ENCODE measurements around the gene DCHS1. TPM values are rescaled to one million over a fixed set of nuclear protein-coding genes. Genes with fewer than 3 reads are reported as not detected.

Gene DCHS1
- total RNA-seq, 3 donors from 2014 or later: 7.2 to 18.0 (median 13.8) TPM

DNA sequence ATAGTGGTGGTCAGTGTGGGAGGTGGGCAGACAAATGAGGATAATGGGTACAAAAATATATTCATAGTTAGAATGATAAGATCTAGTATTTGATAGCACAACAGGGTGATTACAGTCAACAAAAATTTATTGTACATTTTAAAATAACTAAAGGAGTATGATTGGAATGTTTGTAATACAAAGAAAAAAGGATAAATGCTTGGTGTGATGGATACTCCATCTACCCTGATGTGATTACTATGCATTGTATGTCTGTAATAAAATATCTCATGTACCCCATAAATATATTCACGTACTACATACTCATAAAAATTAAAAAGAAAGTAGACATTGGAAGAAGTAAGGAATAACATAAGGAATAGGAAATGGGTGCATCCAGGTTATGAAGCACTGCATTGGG lies 67.6 kb downstream of the DCHS1 start:
- intact Hi-C loops (cut with DNase I; ENCODE audit: low total_unique reads): no loop called here
- Histone ChIP-seq H3K27ac (no peak overlapping the region), H3K27me3 (no peaks in the 10 kb centered on the region), H3K4me1 (no peaks in the 10 kb centered on the region), H3K9me3 (peaks cover 6 to 8% of the 10 kb centered on the region in 2 donors), H3K36me3 (no peaks in the 10 kb centered on the region), H3K4me3 (no peak overlapping the region)
- DNase-seq (ENCODE audit: low spot score in 2 of 2): no peak
- TF ChIP-seq POLR2AphosphoS5 (IDR thresholded peaks at IDR 0.05) (no peak), POLR2A (IDR thresholded peaks at IDR 0.05) (no peak)
- TF ChIP-seq, protein P1, sequence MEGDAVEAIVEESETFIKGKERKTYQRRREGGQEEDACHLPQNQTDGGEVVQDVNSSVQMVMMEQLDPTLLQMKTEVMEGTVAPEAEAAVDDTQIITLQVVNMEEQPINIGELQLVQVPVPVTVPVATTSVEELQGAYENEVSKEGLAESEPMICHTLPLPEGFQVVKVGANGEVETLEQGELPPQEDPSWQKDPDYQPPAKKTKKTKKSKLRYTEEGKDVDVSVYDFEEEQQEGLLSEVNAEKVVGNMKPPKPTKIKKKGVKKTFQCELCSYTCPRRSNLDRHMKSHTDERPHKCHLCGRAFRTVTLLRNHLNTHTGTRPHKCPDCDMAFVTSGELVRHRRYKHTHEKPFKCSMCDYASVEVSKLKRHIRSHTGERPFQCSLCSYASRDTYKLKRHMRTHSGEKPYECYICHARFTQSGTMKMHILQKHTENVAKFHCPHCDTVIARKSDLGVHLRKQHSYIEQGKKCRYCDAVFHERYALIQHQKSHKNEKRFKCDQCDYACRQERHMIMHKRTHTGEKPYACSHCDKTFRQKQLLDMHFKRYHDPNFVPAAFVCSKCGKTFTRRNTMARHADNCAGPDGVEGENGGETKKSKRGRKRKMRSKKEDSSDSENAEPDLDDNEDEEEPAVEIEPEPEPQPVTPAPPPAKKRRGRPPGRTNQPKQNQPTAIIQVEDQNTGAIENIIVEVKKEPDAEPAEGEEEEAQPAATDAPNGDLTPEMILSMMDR (IDR thresholded peaks at IDR 0.05): no peak

DNA sequence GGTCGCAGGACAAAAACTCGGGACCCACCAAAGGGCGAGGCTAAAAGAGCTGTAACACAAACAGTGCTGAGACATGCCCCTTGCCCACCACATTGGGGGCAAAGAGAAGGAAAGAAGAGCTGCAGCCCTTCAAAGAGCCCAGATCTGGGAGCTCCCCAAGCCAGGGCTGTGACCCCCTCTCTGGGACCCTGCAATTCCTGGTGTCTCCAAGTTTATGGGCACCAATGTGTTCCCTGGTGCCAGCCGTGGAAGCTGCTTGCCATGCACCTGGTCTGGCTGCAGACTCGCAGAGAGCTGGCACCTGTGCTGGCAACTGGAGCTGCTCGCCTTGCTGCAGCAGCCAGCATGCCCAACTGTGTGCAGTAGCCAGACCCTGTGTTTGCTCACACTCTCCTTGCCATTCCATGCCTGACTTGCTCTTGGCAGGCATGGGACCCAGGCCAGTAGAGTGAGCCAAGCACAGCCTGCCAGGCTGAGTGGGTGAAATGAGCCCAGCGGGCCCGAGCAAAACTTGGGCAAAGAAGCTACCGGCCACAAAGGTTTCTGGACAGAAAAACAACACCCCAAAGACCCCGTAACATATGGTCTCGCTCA lies 68.2 kb downstream of the DCHS1 start:
- DNase-seq (ENCODE audit: low spot score in 2 of 2): no peak
- Histone ChIP-seq H3K4me3 (no peak overlapping the region), H3K9me3 (peaks cover 6 to 8% of the 10 kb centered on the region in 2 donors), H3K27ac (no peak overlapping the region), H3K27me3 (no peaks in the 10 kb centered on the region), H3K36me3 (no peaks in the 10 kb centered on the region), H3K4me1 (no peaks in the 10 kb centered on the region)
- TF ChIP-seq POLR2A (IDR thresholded peaks at IDR 0.05): no peak
- no peak for TF ChIP-seq POLR2AphosphoS5 (IDR thresholded peaks at IDR 0.05)
- TF ChIP-seq, protein P1 (IDR thresholded peaks at IDR 0.05): no peak
- intact Hi-C loops (cut with DNase I; ENCODE audit: low total_unique reads): no loop called here

DNA sequence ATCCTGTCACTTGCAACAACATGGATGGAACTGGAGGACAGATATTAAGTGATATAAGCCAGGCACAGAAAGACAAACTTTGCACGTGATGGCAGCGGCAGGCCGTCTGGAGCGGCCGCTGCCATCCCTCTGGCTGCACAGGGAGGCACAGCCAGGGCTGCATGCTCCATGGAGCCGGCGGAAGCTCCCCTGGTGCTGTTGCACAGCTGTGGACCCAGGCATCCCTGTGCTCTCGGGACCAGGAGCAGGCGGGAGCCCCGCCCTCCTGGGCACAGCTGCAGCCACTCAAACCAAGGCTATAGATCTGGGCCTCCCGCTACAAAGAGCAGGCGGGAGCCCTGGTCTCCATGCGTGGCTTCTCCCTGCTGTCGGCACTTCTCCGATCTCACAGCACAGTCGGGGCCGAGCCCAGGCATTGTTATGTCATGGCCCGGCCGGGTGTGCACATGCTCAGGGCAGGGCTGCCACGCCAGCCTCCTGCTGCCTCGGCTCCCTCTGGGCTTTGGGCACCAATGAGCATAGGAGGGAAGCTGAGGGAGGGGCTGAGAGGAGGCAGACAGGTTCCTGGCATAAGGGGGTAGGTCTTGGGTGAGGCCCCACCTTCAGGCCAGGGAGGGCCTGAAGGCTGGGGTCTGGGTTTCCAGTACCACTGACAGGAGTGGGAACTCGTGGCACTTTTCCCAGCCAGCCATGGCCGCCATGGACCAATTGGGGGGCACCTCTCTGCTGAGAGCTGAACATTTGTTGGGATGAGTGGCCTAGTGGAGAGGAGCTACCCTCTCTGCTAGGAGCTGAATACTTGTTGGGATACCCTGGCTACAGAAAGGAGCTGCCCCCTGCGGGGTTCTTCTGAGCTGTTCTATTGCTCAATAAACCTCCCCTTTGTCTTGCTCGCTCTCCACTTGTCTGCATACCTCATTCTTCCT lies 68.9 kb downstream of the DCHS1 start:
- DNase-seq (ENCODE audit: low spot score in 2 of 2): no peak
- intact Hi-C loops (cut with DNase I; ENCODE audit: low total_unique reads): no loop called here
- Histone ChIP-seq H3K27me3 (no peaks in the 10 kb centered on the region), H3K4me1 (no peaks in the 10 kb centered on the region), H3K9me3 (peaks cover 8% of the 10 kb centered on the region in 2 donors), H3K4me3 (no peak overlapping the region), H3K27ac (no peak overlapping the region), H3K36me3 (no peaks in the 10 kb centered on the region)
- TF ChIP-seq POLR2AphosphoS5 (IDR thresholded peaks at IDR 0.05): no peak
- no peak for TF ChIP-seq POLR2A (IDR thresholded peaks at IDR 0.05)
- TF ChIP-seq, protein P1 (IDR thresholded peaks at IDR 0.05): no peak

DNA sequence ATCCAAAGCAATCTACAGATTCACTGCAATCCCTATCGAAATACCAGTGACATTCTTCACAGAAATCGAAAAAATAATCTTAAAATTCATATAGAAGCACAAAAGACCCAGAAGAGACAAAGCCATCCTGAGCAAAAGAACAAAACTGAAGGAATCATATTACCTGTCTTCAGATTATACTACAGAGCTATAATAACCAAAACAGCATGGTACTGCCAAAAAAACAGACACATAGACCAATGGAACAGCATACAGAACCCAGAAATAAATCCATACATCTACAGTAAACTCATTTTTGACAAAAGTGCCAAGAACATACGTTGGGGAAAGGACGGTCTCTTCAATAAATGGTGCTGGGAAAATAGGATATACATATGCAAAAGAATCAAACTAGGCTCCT lies 71.1 kb downstream of the DCHS1 start:
- Histone ChIP-seq H3K27ac (no peak overlapping the region), H3K4me3 (no peak overlapping the region), H3K9me3 (peaks cover 8% of the 10 kb centered on the region in 2 donors), H3K4me1 (no peaks in the 10 kb centered on the region), H3K27me3 (no peaks in the 10 kb centered on the region), H3K36me3 (no peaks in the 10 kb centered on the region)
- TF ChIP-seq POLR2AphosphoS5 (IDR thresholded peaks at IDR 0.05) (no peak), POLR2A (IDR thresholded peaks at IDR 0.05) (no peak)
- TF ChIP-seq, protein P1 (IDR thresholded peaks at IDR 0.05): no peak
- intact Hi-C loops (cut with DNase I; ENCODE audit: low total_unique reads): no loop called here
- no peak for DNase-seq (ENCODE audit: low spot score in 2 of 2)

DNA sequence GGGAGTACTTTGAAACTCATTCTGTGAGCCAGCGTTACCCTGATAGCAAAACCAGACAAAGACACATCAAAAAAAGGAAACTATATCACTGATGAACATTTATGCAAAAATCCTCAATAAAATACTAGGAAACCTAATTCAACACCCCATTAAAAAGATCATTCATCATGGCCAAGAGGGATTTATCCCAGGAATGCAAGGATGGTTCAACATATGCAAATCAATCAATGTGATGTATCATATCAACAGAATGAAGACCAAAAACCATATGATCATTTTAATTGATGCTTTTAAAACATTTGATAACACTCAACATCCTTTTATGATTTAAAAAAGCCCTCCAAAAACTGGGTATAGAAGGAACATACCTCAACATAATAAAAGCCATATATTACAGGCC lies 72.0 kb downstream of the DCHS1 start:
- no peaks in the 10 kb centered on the region for H3K4me1 ChIP-seq
- peaks cover 8% of the 10 kb centered on the region in 2 donors for H3K9me3 ChIP-seq
- DNase-seq (ENCODE audit: low spot score in 2 of 2): no peak
- no peaks in the 10 kb centered on the region for H3K36me3 ChIP-seq
- H3K27ac ChIP-seq: no peak overlapping the region
- TF ChIP-seq POLR2A (IDR thresholded peaks at IDR 0.05) (no peak), POLR2AphosphoS5 (IDR thresholded peaks at IDR 0.05) (no peak)
- TF ChIP-seq, protein P1 (IDR thresholded peaks at IDR 0.05): no peak
- intact Hi-C loops (cut with DNase I; ENCODE audit: low total_unique reads): no loop called here
- H3K27me3 ChIP-seq: no peaks in the 10 kb centered on the region
- H3K4me3 ChIP-seq: no peak overlapping the region
